GM18499 (cell line): ENCODE data around the gene DENND5A.
"Not testable (repeated sequence)": the region's sequence is repeated elsewhere in the genome, so short reads cannot be mapped to it uniquely, and the experiment has no call there.

Experiments used
- ATAC-seq: cut with Tn5 transposase; IDR thresholded peaks from one replicate; pipeline ENCODE4 v1.9.1; 2021; ENCODE audit warnings: moderate number of reproducible peaks; ENCODE audit not compliant: insufficient read depth, unreplicated experiment

Gene DENND5A

DNA sequence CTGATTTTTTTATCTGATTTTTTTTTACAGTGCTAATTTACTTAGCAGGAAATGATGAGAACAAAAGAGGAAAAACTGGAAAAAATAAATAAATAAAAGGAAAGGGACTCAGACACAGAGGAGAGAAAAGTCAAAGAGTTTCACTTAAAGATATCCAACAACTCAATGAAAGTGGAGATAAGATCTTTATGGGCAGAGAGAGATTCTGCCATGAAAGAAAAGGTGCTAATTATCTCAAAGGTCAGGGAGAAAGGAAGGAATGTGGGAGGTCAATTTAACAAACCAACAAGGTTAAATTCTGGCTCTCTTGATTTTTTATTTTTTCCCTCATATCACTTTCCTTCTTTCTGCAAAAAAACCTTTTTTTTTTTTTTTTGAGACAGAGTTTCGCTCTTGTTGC is 86.0 kb downstream of the DENND5A start:
- ATAC-seq = no peak

DNA sequence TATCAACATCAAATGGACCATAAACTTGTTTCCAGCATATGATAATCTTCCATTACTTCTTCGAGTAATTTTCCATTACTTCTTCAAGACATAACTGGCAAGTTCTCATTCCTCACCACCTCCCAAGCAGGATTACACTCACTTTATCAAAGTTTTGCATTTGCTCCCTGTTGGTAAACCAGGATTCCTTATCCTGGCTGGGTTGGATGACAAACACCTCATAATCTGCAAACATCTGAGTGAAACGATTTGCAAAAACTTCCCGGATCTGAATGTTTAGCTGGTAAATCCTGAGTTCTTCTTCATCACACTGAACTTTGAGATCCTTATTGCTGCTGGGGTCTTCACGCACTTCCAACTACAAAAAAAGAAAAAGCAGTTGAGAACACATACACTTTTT is 86.4 kb downstream of the DENND5A start:
- no peak for ATAC-seq

DNA sequence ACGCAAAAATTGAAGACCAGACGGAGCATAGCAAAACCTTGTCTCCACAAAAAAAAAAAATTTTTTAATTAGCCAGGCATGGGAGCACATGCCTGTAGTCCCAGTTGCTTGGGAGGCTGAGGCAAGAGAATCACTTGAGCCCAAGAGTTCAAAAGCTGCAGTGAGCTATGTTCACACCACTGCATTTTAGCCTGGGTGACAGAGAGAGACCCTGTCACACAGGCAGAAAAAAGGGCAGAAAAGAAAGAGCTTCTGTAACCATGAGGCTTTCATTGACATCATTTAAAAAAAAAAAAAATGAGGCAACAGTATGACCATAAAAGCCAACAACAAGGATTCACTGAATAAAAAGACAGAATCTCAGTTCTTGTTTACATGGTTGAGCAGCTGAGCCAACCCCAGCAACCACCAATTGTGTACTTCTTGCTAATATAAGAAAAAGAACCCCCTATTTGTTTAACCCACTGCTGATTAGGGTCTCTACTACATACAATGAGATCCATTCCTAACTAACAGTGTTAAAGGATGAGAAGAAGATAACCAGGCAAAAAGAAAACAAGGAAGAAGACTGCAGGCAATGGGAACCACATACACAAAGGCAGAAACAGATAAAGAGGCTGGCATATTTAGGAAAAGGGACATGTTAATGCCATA is 87.6 kb downstream of the DENND5A start:
- no peak for ATAC-seq

DNA sequence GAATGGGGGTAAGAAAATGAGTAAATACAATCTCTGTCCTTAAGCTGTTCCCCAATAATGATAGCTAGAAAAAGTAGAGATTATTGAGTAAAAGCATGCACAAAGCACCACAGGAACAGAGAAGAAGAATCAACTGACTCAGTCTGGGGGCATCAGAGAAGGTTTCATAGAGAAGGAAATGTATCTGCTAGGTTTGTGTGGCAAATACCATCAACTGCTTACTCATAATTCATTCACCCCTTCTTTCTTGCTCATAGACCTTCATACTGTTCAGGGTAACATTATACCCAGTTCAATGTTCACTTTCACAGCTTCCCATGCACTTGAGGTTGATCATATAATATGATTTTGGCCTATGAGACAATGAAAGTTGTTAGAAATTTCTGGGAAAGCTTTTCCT is 88.6 kb downstream of the DENND5A start:
- no peak for ATAC-seq

DNA sequence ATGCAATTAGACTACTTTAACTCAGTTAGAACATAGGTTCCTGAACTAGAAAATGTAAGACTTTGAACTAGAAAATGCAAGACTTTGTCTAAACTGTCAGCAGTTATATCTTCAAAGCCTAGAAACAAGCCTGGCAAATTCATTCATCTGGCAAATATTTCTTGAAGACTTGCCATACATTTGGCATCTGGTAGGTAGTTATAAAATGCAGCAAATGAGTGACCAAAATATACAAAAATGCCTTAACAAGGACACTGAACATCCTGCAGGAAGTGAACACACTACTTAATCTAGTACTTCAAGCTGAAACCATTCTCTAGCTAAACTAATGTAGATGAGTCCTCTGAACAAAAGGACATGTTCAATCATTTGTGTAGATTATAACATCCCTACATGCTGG is 89.0 kb downstream of the DENND5A start:
- ATAC-seq = no peak

DNA sequence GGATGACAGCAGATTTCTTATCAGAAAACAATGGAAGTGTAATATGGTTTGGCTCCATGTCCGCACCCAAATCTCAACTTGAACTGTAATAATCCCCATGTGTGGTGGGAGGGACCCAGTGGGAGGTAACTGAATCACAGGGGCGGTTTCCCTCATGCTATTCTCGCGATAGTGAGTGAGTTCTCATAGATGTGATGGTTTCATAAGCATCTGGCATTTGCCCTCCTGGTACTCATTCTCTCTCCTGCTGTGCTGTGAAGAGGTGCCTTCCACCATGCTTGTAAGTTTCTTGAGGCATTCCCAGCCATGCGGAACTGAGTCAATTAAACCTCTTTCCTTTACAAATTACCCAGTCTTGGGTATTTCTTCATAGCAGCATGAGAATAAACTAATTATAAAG is 92.8 kb downstream of the DENND5A start:
- ATAC-seq = no peak

DNA sequence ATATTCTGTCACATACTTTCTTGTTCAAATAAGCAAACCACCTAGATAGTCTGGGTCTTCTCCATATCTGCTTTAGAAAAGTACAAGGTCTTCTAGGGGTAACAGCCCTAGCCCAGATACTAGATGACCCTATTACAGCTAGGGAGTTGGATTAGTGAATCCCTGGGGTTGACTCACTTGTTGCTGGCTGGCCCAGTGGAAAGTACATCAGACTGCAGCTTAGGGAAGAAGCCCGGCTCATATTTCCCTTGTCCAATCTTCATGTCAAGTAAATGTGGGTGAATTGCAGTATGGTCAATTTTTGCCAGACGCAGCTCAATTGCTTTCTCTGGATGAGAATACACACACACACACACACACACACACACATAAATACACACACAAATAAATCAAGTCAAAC is 94.7 kb downstream of the DENND5A start:
- ATAC-seq = no peak

DNA sequence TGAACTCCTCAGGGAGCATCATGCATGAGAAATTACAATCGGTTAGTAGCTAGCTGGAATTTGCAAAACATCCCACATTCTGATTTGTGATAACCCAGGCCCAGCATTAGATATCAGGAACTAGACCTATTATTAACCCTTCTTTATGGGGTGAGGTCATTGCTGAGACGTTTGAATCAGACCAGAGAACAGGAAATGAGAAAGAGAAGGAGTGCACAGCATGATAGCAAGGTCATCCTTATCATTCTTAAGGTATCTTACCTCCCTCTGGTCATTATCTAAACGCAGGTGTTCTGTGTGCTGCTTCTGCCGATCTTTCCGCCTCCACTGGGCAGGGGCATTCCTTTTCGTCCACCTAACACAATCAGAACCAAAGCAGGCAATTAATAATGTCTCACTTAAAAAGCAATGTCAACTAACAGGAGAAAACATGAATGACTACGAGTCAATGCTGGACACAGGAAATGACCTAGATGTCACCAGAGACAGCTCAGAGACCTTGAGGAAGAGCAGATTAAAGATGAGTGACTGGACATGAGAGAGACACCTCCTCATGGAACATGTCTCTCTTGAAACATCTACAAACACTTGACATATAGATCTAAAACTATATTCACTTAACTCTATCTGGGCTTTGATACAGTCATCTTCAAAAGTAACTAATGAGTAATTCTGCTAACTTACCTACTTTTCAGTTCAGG is 95.4 kb downstream of the DENND5A start:
- no peak for ATAC-seq

DNA sequence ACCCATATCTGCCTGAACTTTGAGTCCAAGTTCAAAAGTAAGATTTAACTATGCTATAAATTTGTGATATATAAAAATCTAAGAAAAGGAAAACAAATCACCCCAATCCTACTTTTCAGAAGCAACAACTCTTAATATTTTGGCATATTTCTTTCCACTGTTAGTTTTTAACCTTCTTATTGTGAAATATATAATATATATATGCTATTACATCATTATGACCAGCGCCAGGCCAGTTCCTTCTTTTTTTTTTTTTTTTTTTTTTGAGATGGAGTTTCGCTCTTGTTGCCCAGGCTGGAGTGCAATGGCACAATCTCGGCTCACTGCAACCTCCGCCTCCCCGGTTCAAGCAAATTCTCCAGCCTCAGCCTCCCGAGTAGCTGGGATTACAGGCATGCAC is 103.2 kb downstream of the DENND5A start:
- not testable (repeated sequence) for ATAC-seq

DNA sequence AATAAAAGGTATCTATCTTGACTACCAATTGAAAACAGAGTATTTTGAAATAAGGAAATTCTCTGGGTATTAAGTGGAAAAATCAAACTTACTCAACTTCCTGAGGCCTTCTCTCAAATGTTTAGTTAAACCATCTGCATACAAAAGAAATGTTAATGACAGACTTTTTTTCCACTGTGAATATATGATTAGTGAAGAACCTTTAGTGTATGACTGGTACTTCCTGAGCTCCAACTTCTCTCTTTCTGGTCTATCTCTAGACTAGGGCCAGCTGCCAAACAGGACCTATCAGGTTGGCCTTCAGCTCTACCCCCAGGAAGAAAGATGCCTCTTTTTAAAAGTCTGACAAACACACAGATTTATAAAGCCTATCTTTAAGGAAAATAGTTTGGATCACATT is 105.0 kb downstream of the DENND5A start:
- ATAC-seq = no peak

DNA sequence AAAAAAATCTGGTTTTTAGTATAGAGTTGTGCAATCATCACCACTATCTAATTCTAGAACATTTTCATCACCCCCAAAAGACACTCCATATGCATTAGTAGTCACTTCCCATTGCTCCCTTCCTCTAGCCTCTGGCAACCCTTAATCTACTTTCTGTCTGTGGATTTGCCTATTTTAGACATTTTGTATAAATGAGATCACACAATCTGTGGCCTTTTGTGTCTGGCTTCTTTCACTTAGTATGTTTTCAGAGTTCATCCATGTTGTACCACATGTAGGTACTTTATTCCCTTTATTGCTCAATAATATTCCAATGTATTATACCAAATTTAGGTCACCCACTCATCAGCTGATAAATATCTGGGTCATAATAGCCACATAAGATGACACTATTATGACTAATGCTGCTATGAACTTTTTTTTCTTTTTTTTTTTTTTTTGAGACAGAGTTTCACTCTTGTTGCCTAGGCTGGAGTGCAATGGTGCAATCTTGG is 106.2 kb downstream of the DENND5A start:
- ATAC-seq = no peak

DNA sequence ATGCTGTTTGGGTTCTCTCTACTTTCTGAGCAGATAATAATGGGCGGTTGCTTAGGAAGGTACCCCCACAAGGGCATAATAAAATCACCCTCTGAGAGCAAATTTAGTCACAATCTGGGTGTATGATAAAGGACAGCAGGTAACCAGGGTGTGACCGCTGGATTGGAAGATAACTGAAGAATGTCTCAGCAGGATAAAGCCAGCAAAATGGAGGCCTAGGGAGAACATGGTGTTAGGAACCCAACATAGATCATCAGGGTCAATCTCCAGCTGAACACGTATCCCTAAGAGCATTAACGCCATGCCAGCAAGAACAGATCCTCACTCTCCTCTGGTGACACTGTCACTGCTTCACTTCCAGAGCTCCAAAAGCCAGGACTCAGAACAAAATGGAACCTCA is 109.2 kb downstream of the DENND5A start:
- no peak for ATAC-seq

DNA sequence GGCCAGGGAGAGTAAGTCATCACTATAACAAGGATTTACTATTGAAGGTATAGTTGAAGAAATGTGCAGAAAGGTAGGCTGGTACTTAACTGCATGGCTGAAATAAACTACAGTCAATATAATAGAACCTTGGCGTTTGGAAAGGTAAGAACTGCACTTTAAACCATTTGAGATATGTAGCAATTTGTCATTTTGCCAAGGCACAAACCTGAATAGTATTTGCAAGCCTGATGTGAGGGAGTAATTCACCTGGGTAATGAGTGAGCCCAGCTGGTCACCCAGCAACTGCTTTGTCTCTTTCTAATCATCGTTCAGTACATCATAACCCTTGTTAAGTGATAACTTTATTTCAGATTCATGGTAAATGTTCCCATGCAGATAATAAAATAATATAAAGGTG is 111.5 kb downstream of the DENND5A start:
- no peak for ATAC-seq

DNA sequence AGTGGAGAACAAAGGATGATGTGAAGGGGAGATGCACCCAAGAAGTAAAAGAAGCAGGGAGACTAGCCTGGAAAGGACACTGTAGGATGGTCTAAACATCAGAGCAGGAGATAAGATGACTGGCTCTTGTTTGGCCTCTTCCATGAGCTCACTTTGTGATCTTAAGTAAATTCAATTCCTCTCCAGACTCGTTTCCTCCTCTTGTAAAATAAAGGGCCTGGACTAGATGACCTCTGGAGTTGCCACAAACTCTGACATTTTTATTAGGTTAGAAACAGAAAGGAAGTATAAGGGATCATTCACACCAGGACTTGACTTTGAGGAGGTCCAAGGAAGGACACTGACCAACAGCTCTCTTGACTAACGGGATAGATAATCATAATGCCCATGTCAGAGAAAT is 113.5 kb downstream of the DENND5A start:
- no peak for ATAC-seq

DNA sequence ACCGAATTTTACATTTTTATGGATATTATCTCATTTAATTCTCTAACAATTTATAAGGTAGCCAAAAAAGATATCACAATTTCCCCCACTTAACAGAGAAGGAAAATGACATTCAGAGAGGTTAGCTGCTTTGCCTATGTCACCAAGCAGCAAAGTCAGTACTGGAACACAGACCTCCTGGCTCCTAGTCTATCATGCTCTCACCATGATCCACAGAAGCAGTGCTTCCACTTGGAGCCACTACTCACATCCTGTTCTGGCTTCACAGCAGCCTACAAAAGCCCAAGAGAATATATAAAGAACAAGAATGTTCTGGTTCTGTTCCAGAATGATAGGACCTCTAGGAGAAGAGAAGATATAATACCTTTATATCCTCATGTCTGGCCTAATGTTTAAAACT is 114.2 kb downstream of the DENND5A start:
- ATAC-seq = no peak

DNA sequence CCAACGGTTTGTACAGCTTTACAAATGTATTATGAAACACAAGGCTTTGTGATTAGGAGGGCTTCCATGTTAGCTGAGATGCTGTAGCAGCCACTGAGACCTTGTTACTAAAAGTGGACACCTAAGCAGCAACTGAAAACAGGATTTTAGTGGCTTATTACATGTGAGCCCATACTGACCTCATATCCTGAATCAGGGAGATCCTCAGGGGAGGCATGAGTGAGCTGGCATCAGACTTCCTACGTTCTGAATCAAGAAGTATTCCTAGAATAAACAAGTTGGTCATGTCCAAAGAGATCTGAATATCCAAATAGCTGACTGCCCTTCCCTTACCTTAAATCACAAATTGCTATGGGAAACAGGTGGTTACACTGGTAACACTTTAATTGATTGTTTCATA is 114.6 kb downstream of the DENND5A start:
- no peak for ATAC-seq

DNA sequence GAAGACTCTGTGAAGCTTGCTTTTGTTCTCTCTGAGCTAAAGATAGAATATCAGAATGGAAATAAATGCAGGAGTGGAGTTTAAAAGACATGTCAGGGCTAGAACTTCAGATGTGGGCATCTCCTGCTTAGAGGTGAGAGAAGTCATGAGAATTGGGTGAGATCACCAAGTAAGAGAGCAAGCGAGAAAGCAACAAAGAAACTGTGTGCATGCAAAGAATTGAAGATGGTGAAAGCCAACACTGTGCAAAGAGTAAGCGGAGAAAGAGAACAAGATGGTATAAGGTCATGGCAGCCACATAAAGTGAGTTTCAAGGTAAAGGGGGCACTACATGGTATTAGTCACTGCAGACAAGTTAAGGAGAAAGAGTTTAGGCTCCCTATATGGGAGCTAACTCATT is 116.4 kb downstream of the DENND5A start:
- no peak for ATAC-seq

DNA sequence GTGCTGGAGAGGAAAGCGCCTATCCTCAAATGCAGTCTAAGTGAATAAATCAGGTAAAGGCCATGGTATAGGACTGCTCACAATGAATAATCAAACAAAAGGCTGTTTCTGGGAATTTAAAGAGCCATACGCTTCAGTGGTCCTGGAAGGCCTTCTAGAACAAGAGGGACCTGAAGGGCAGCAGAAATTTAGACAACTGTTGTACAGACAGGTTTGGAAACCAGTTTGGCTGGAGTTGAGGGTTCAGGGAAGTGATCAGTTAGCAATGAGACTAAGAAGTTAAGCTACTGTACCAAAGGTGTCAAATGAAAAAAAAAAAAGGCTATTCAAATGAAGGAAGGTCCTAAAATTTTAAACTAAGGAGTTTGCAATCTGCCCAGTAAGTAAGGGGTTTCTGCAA is 117.1 kb downstream of the DENND5A start:
- ATAC-seq = no peak

DNA sequence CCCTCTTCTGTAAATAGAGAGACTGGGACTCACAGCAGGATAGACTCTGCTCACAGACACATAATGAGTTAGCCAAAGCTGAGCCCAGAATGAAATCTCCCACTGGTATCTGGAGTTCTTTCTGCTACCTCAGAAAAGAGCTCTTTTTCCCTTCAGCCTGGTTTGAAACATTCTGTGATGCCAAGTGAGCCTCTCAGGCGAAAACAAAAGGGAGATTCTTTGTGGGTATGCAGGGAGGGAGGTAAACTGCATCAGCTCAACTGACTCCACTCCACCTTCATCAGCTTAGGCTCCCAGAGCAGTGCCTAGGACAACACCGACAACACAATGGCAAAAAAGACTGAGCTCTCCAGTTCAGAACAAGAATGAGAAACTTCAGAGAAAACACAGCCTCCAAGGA is 118.7 kb downstream of the DENND5A start:
- ATAC-seq = no peak

DNA sequence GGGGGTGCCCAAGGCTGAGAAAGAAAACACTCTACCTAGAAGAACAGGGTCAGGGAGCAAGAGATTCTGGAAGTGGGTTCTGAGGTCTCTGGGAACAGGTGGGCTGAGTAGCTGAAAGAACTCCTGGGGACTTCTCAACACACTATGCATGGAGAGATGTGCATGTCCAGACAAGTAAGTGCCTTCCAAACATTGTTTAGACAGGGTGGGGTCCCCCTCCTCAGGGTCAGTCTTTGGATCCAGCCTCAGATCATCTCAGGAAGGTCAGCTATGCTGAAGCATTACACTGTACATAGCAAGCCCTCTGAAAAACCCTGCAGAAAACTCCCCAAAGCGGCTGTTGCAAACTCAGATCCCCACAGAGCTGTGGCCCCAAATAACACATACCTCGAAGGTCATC is 119.9 kb downstream of the DENND5A start:
- no peak for ATAC-seq

DNA sequence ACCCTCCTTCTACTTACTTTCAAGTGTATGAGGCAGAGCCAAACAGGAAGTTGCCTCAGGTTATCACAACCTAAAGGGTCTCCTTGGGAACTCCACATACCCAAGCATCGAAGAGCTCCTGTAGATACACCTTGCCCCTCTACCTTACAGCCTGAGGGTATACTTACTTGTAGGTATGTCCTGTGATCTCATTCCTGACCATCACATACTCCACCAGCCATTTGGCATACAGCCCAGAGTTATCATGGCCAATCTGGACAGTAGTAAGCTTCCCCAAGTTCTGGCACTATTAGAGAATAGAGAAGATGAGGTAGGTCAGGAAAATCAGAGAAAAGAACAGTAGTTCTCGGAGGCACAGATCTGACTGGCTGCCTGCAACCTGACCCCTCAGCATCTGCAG is 120.3 kb downstream of the DENND5A start:
- ATAC-seq = no peak

DNA sequence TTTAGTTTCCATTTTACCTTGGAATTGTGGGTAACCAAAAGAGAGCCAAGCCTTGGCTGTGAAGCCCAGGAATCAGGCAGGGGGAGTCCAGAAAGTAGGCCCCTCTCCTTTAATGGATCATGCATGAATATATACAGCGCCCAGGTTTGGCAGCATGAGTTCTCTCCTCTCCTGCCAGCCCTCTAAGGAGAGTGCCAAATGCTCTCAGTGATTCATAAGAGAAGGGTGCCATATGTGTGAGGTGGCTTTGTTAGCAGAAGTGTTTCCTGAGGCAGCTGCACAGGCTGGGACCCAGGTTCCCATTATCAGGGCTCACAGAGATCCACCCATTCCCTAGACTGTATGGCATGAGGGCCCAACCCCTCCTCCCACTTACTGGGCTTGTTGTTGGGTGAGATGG is 121.4 kb downstream of the DENND5A start:
- ATAC-seq = no peak
